T-cell (primary cell): ENCODE results near the gene ZMYM3. TPM values are rescaled to one million over a fixed set of nuclear protein-coding genes. Genes with fewer than 3 reads are reported as not detected.
A peak's percentile ranks its signal among the peaks of the same experiment; 100 is the strongest.

ENCODE experiments used
- ATAC-seq, 4 experiments: fragments of 200-7000 bp in 3 of 4; fragments of 150-1000 bp in 1 of 4; cut with Tn5 transposase; replicated peaks in 1 of 4; 1 replicate in 3 of 4; 2 replicates in 1 of 4; pipeline ENCODE4 v1.10.0; 2021; ENCODE audit warnings: moderate library complexity in 3 of 4, mild to moderate bottlenecking in 2 of 4, moderate number of reproducible peaks in 1 of 4
- CTCF ChIA-PET, 2 donors: fragments of 300-600 bp; sonication (Branson Sonifier 250); formaldehyde crosslinking; loops; one replicate each; lab custom pipeline; 2022; ENCODE audit warnings: antibody characterized with exemption in 2 of 2; lab: Charles Lee
- POLR2A ChIA-PET, 2 donors: fragments of 300-600 bp; sonication (Branson Sonifier 250); formaldehyde crosslinking; loops; one replicate each; lab custom pipeline; 2022; ENCODE audit warnings: antibody characterized with exemption in 2 of 2; lab: Charles Lee
- DNase-seq, 35 experiments: peaks; one replicate each; pipeline versions ENCODE4 v3.0.0 to v3.0.0-alpha.2; 2013 to 2023
- H3K27ac ChIP-seq: one replicate; pipeline ENCODE4 v1.5.1; 2013; ENCODE audit warnings: low read length
- H3K27me3 ChIP-seq, 2 experiments: replicated peaks in 1 of 2; 1 replicate in 1 of 2; 2 replicates in 1 of 2; pipeline versions ENCODE4 v1.6.1 to v1.7.0; 2013; ENCODE audit warnings: low read length in 1 of 2, mixed read lengths in 1 of 2; ENCODE audit not compliant: control insufficient read depth in 2 of 2, insufficient read depth in 2 of 2; ENCODE audit errors: extremely low read depth in 1 of 2
- H3K36me3 ChIP-seq, 2 donors: 1 replicate in 1 of 2; 2 replicates in 1 of 2; pipeline versions ENCODE4 v1.6.1 to v1.7.0; 2013; ENCODE audit warnings: low read length in 1 of 2; ENCODE audit not compliant: control insufficient read depth in 2 of 2, insufficient read depth in 1 of 2; ENCODE audit errors: extremely low read depth in 1 of 2
- H3K4me1 ChIP-seq, 2 experiments: 1 replicate in 1 of 2; 2 replicates in 1 of 2; pipeline versions ENCODE4 v1.6.1 to v1.7.0; 2013; ENCODE audit warnings: low read length in 2 of 2, mixed read lengths in 1 of 2; ENCODE audit not compliant: insufficient read depth in 2 of 2, control insufficient read depth in 1 of 2; ENCODE audit errors: extremely low read depth in 1 of 2
- H3K4me3 ChIP-seq, 2 donors: 1 replicate in 1 of 2; 2 replicates in 1 of 2; pipeline versions ENCODE4 v1.5.1 to v1.7.0; 2013; ENCODE audit warnings: mild to moderate bottlenecking in 2 of 2, low read length in 1 of 2, moderate library complexity in 1 of 2; ENCODE audit not compliant: control insufficient read depth in 1 of 2; ENCODE audit errors: extremely low read depth in 1 of 2
- H3K9me3 ChIP-seq: 2 replicates; pipeline ENCODE4 v1.7.0; 2013
- H3K27ac Mint-ChIP-seq, 2 donors: one replicate each; pipeline ENCODE4 v1.8.0; 2020 to 2021; ENCODE audit warnings: mild to moderate bottlenecking in 2 of 2, mixed read lengths in 2 of 2
- H3K27me3 Mint-ChIP-seq, 2 donors: one replicate each; pipeline ENCODE4 v1.8.0; 2021 to 2022; ENCODE audit warnings: mixed read lengths in 2 of 2
- H3K36me3 Mint-ChIP-seq: one replicate; pipeline ENCODE4 v1.8.0; 2021; ENCODE audit warnings: mixed read lengths
- H3K4me1 Mint-ChIP-seq, 3 donors: one replicate each; pipeline ENCODE4 v1.8.0; 2020 to 2022; ENCODE audit warnings: mixed read lengths in 3 of 3, mild to moderate bottlenecking in 1 of 3
- H3K4me3 Mint-ChIP-seq, 3 donors: one replicate each; pipeline ENCODE4 v1.8.0; 2020 to 2022; ENCODE audit warnings: mild to moderate bottlenecking in 3 of 3, mixed read lengths in 3 of 3, moderate library complexity in 3 of 3
- H3K9me3 Mint-ChIP-seq, 3 donors: one replicate each; pipeline ENCODE4 v1.8.0; 2020 to 2022; ENCODE audit warnings: mixed read lengths in 3 of 3
- WGBS: methylation state at CpG from one replicate; pipeline ENCODE4 v1.1.5; 2013; ENCODE audit warnings: missing lambda C conversion rate; ENCODE audit not compliant: insufficient coverage; 5-methylcytosine and 5-hydroxymethylcytosine counted together
- total RNA-seq, 35 experiments: library from RNA in 6 of 35; stranded (reverse) in 6 of 35; fragments of 120-200 nt in 1 of 35; gene quantifications; one replicate each; pipeline versions ENCODE4 v1.2.1 to v1.2.4 and lab custom pipeline; 2013 to 2026

The ZMYM3 gene
- total RNA-seq, 5 donors from 2014 or later (not counting 1 experiment from before 2014, with no cell fraction given), result 23.6 to 32.4 (median 28.7) TPM

- CTCF ChIA-PET, result interaction anchor here (0.6 to 0.9 kb wide), 2 partner anchors 15 to 157 kb away, joined by 3 read pairs; partner anchors contain the start of gene NONO (in 1 of the 2)
- H3K36me3 Mint-ChIP-seq, result peaks cover 38% of the 10 kb centered on the region
- no peak overlapping the region for H3K4me3 Mint-ChIP-seq
- peaks cover 0 to 54% of the 10 kb centered on the region in 2 donors for H3K36me3 ChIP-seq
- no peaks in the 10 kb centered on the region for H3K9me3 Mint-ChIP-seq
- 100% methylated on average over 1 of the region's 3 CpGs for WGBS
- no peak overlapping the region for H3K27ac ChIP-seq
- no peaks in the 10 kb centered on the region for H3K9me3 ChIP-seq
- no peak overlapping the region for H3K4me3 ChIP-seq
- DNase-seq (no peak), ATAC-seq (no peak)
- POLR2A ChIA-PET, result no interaction called here
- H3K4me1 Mint-ChIP-seq, result peaks cover 0 to 8% (median 7%) of the 10 kb centered on the region in 3 donors
- H3K27ac Mint-ChIP-seq, result peak overlapping the region in 1 of 2 donors; percentile 17
- no peaks in the 10 kb centered on the region for H3K4me1 ChIP-seq
- no peaks in the 10 kb centered on the region for H3K27me3 ChIP-seq
- peaks cover 0 to 5% of the 10 kb centered on the region in 2 donors for H3K27me3 Mint-ChIP-seq
These were observed 44.2 kb upstream of the ZMYM3 start for GRCh38 chrX:71298119-71298518.

GRCh38 chrX:71296806-71297205 is 42.9 kb upstream of the ZMYM3 start:
- H3K4me3 ChIP-seq, result no peak overlapping the region
- no peaks in the 10 kb centered on the region for H3K4me1 ChIP-seq
- no peak overlapping the region for H3K27ac Mint-ChIP-seq
- ATAC-seq (no peak), DNase-seq (no peak)
- peaks cover 0 to 63% of the 10 kb centered on the region in 2 donors for H3K36me3 ChIP-seq
- no peak overlapping the region for H3K27ac ChIP-seq
- peaks cover 39% of the 10 kb centered on the region for H3K36me3 Mint-ChIP-seq
- no peaks in the 10 kb centered on the region for H3K4me1 Mint-ChIP-seq
- H3K9me3 Mint-ChIP-seq, result no peaks in the 10 kb centered on the region
- CTCF ChIA-PET, result no interaction called here
- POLR2A ChIA-PET, result no interaction called here
- 100% methylated on average over 2 of the region's 6 CpGs for WGBS
- no peaks in the 10 kb centered on the region for H3K27me3 ChIP-seq
- H3K27me3 Mint-ChIP-seq, result peaks cover 0 to 5% of the 10 kb centered on the region in 2 donors
- no peaks in the 10 kb centered on the region for H3K9me3 ChIP-seq
- no peak overlapping the region for H3K4me3 Mint-ChIP-seq

- H3K4me1 ChIP-seq, result peaks cover 0 to 6% of the 10 kb centered on the region in 2 experiments
- ATAC-seq (no peak), DNase-seq (no peak)
- no CpG with 5 or more reads among the region's 7 CpGs for WGBS
- Mint-ChIP-seq H3K36me3 (peaks cover 31% of the 10 kb centered on the region), H3K9me3 (no peaks in the 10 kb centered on the region), H3K27me3 (peaks cover 0 to 9% of the 10 kb centered on the region in 2 donors), H3K27ac (no peak overlapping the region), H3K4me1 (peaks cover 8 to 17% (median 13%) of the 10 kb centered on the region in 3 donors), H3K4me3 (no peak overlapping the region)
- no peaks in the 10 kb centered on the region for H3K9me3 ChIP-seq
- no peak overlapping the region for H3K27ac ChIP-seq
- peaks cover 0 to 60% of the 10 kb centered on the region in 2 donors for H3K36me3 ChIP-seq
- no peaks in the 10 kb centered on the region for H3K27me3 ChIP-seq
- ChIA-PET POLR2A (interaction anchor here (0.6 to 0.7 kb wide), 2 partner anchors 103 to 250 kb away, joined by 4 to 6 read pairs; no protein-coding TSS in a partner anchor), CTCF (no interaction called here)
- H3K4me3 ChIP-seq, result no peak overlapping the region
These were observed 38.9 kb upstream of the ZMYM3 start for GRCh38 chrX:71292669-71293365.

- CTCF ChIA-PET, result interaction anchor here in 1 of 2 donors (1.4 kb wide), 1 partner anchor 8 kb away, joined by 4 read pairs; the partner anchor contains the start of gene NONO
- H3K27me3 Mint-ChIP-seq, result peaks cover 0 to 9% of the 10 kb centered on the region in 2 donors
- H3K27ac Mint-ChIP-seq, result no peak overlapping the region
These were observed 37.4 kb upstream of the ZMYM3 start for GRCh38 chrX:71291381-71291780.

GRCh38 chrX:71285929-71286328 is 32.0 kb upstream of the ZMYM3 start:
- DNase-seq, result no peak
- Histone ChIP-seq H3K4me3 (no peak overlapping the region), H3K27ac (no peak overlapping the region), H3K36me3 (peaks cover 0 to 7% of the 10 kb centered on the region in 2 donors), H3K9me3 (no peaks in the 10 kb centered on the region), H3K27me3 (no peaks in the 10 kb centered on the region), H3K4me1 (peaks cover 9 to 23% of the 10 kb centered on the region in 2 experiments)
- Mint-ChIP-seq H3K4me1 (peaks cover 14 to 32% (median 25%) of the 10 kb centered on the region in 3 donors), H3K27me3 (peaks cover 0 to 4% of the 10 kb centered on the region in 2 donors), H3K4me3 (peak overlapping the region; percentile 65 to 97 (median 92)), H3K36me3 (peaks cover 7% of the 10 kb centered on the region), H3K27ac (no peak overlapping the region), H3K9me3 (no peaks in the 10 kb centered on the region)
- CTCF ChIA-PET, result no interaction called here
- POLR2A ChIA-PET, result no interaction called here
- no peak for ATAC-seq

More at GRCh38 chrX:71291381-71291780, 37.4 kb upstream of the ZMYM3 start:
- POLR2A ChIA-PET, result no interaction called here
- no peaks in the 10 kb centered on the region for H3K9me3 Mint-ChIP-seq
- Histone ChIP-seq H3K36me3 (peaks cover 0 to 46% of the 10 kb centered on the region in 2 donors), H3K9me3 (no peaks in the 10 kb centered on the region), H3K27ac (no peak overlapping the region), H3K4me1 (peaks cover 0 to 14% of the 10 kb centered on the region in 2 experiments), H3K27me3 (no peaks in the 10 kb centered on the region), H3K4me3 (no peak overlapping the region)
- no peak for DNase-seq
- no peak overlapping the region for H3K4me3 Mint-ChIP-seq
- no CpG with 5 or more reads among the region's 6 CpGs for WGBS
- H3K36me3 Mint-ChIP-seq, result peaks cover 18% of the 10 kb centered on the region
- no peak for ATAC-seq
- peaks cover 8 to 21% (median 19%) of the 10 kb centered on the region in 3 donors for H3K4me1 Mint-ChIP-seq

GRCh38 chrX:71283403-71284143 is 29.6 kb upstream of the ZMYM3 start, which contains the start of gene NONO:
Gene NONO, plus strand, starts transcription at chrX:71283635. Its CDS starts 7,003 bp downstream, at chrX:71290638.
- peak within 1 kb of the TSS; percentile 96 for H3K27ac ChIP-seq
- DNase-seq, result peak; percentile 51 to 96 (median 81)
- H3K36me3 Mint-ChIP-seq, result peaks cover 3% of the 10 kb centered on the region

More at GRCh38 chrX:71283403-71284143, 29.6 kb upstream of the ZMYM3 start, which contains the start of gene NONO:
- WGBS, result 0% methylated on average over 24 of the region's 57 CpGs
- ChIA-PET CTCF (interaction anchor here (0.6 to 1.8 kb wide), 14 partner anchors 8 to 323 kb away, joined by 3 to 22 read pairs (median 4); partner anchors contain the start of genes ZMYM3 (in 2 of the 2), MED12 (in 1 of the 2) and TAF1 (in 1 of the 2)), POLR2A (interaction anchor here (0.6 to 1.6 kb wide), 10 partner anchors 9 to 251 kb away, joined by 3 to 26 read pairs (median 4); partner anchors contain the start of genes TAF1 (in 2 of the 2), IL2RG (in 1 of the 2) and ZMYM3 (in 1 of the 2))
- H3K4me3 Mint-ChIP-seq, result peak within 1 kb of the TSS; percentile 92 to 97 (median 97)
- peak within 1 kb of the TSS; percentile 98 to 99 for H3K27ac Mint-ChIP-seq
- H3K9me3 Mint-ChIP-seq, result no peaks in the 10 kb centered on the region
- Histone ChIP-seq H3K36me3 (no peaks in the 10 kb centered on the region), H3K9me3 (no peaks in the 10 kb centered on the region), H3K4me1 (peaks cover 9 to 23% of the 10 kb centered on the region in 2 experiments), H3K27me3 (no peaks in the 10 kb centered on the region), H3K4me3 (peak within 1 kb of the TSS; percentile 66 to 79)
- peaks cover 9 to 24% (median 19%) of the 10 kb centered on the region in 3 donors for H3K4me1 Mint-ChIP-seq
- H3K27me3 Mint-ChIP-seq, result peaks cover 0 to 7% of the 10 kb centered on the region in 2 donors
- peak; percentile 90 to 95 (median 92) for ATAC-seq
